ENCODE measurements around the gene CADM3. TPM values are rescaled to one million over a fixed set of nuclear protein-coding genes. Genes with fewer than 3 reads are reported as not detected.
A peak's percentile ranks its signal among the peaks of the same experiment; 100 is the strongest.

Gene CADM3
- total and polyA plus RNA-seq, 9 of the 15 experiments (the other 6 are each of a cell fraction or from before 2014, with no cell fraction given), result 0.04 TPM; not detected in 8

DNA sequence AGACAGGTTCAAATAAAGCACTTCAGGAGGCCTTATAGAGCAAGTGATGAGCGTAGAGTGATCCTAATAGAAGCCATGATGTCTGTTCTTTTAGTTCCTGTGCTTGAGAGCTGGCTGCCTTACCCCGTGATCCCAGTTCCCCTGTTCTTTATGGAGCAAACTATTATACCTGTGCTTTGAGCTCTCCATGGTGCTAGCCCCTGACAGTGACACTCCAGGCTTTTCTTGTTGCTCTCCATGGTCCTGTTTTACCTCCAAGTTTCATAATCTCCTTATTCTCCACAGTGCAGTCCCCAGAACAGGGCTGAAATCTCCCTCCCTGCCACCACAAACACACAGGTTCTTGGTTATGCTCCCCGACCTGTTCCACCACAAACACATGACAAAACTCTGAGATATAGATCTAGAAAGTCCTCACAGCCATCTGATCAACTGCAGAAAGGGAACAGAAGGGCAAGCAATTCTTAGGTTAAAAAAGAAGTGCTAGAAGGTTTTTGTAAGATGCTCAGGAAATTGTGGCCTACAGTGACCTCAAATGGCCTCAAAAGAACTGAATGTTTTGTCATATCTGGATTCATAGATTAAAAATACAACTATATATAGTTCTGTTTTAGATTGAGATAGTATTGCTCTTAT lies 6.0 kb downstream of the CADM3 start (continued):
- TF ChIP-seq SAFB (IDR thresholded peaks at IDR 0.05; ENCODE audit: borderline replicate concordance, low read depth, low read length), result no peak
- peak; percentile 98 for TF ChIP-seq ZNF766 (CRISPR knock-in tag; conservative IDR thresholded peaks at IDR 0.05)
- peak; percentile 98 for TF ChIP-seq ZNF644 (tag; IDR thresholded peaks at IDR 0.05; ENCODE audit: low read depth)
- no peak for TF ChIP-seq ZNF75A (CRISPR knock-in tag; IDR thresholded peaks at IDR 0.05)
- TF ChIP-seq, protein P1, sequence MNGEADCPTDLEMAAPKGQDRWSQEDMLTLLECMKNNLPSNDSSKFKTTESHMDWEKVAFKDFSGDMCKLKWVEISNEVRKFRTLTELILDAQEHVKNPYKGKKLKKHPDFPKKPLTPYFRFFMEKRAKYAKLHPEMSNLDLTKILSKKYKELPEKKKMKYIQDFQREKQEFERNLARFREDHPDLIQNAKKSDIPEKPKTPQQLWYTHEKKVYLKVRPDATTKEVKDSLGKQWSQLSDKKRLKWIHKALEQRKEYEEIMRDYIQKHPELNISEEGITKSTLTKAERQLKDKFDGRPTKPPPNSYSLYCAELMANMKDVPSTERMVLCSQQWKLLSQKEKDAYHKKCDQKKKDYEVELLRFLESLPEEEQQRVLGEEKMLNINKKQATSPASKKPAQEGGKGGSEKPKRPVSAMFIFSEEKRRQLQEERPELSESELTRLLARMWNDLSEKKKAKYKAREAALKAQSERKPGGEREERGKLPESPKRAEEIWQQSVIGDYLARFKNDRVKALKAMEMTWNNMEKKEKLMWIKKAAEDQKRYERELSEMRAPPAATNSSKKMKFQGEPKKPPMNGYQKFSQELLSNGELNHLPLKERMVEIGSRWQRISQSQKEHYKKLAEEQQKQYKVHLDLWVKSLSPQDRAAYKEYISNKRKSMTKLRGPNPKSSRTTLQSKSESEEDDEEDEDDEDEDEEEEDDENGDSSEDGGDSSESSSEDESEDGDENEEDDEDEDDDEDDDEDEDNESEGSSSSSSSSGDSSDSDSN (IDR thresholded peaks at IDR 0.05; ENCODE audit: borderline replicate concordance in 1 of 2, low read depth in 2 of 2, low read length in 2 of 2), result no peak
- TF ChIP-seq ZNF41 (CRISPR knock-in tag; conservative IDR thresholded peaks at IDR 0.05), result peak; percentile 60; the same call in 1 of the 2 replicates
- TF ChIP-seq SMARCB1 (IDR thresholded peaks at IDR 0.05; ENCODE audit: insufficient read length, low read depth), result peak; percentile 42
- TF ChIP-seq CREBBP (IDR thresholded peaks at IDR 0.05; ENCODE audit: low read depth, low read length), result no peak
- TF ChIP-seq KAT2B (IDR thresholded peaks at IDR 0.05; ENCODE audit: low read depth, low read length), result no peak
- TF ChIP-seq, protein P2, sequence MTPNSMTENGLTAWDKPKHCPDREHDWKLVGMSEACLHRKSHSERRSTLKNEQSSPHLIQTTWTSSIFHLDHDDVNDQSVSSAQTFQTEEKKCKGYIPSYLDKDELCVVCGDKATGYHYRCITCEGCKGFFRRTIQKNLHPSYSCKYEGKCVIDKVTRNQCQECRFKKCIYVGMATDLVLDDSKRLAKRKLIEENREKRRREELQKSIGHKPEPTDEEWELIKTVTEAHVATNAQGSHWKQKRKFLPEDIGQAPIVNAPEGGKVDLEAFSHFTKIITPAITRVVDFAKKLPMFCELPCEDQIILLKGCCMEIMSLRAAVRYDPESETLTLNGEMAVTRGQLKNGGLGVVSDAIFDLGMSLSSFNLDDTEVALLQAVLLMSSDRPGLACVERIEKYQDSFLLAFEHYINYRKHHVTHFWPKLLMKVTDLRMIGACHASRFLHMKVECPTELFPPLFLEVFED (CRISPR knock-in tag; conservative IDR thresholded peaks at IDR 0.05), result 0 out of 2 replicates have a peak, but pooled peaks have one; percentile 16
- TF ChIP-seq, protein P3, sequence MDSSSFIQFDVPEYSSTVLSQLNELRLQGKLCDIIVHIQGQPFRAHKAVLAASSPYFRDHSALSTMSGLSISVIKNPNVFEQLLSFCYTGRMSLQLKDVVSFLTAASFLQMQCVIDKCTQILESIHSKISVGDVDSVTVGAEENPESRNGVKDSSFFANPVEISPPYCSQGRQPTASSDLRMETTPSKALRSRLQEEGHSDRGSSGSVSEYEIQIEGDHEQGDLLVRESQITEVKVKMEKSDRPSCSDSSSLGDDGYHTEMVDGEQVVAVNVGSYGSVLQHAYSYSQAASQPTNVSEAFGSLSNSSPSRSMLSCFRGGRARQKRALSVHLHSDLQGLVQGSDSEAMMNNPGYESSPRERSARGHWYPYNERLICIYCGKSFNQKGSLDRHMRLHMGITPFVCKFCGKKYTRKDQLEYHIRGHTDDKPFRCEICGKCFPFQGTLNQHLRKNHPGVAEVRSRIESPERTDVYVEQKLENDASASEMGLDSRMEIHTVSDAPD (CRISPR knock-in tag; IDR thresholded peaks at IDR 0.05), result no peak
- peak; percentile 59 to 79; a peak in 3 of 4 replicates for TF ChIP-seq TEAD1 (CRISPR knock-in tag; IDR thresholded peaks at IDR 0.05)
- no peak for TF ChIP-seq CHD1 (IDR thresholded peaks at IDR 0.05; ENCODE audit: low read length)
- TF ChIP-seq IRF2 (CRISPR knock-in tag; IDR thresholded peaks at IDR 0.05), result no peak
- TF ChIP-seq, protein P4, sequence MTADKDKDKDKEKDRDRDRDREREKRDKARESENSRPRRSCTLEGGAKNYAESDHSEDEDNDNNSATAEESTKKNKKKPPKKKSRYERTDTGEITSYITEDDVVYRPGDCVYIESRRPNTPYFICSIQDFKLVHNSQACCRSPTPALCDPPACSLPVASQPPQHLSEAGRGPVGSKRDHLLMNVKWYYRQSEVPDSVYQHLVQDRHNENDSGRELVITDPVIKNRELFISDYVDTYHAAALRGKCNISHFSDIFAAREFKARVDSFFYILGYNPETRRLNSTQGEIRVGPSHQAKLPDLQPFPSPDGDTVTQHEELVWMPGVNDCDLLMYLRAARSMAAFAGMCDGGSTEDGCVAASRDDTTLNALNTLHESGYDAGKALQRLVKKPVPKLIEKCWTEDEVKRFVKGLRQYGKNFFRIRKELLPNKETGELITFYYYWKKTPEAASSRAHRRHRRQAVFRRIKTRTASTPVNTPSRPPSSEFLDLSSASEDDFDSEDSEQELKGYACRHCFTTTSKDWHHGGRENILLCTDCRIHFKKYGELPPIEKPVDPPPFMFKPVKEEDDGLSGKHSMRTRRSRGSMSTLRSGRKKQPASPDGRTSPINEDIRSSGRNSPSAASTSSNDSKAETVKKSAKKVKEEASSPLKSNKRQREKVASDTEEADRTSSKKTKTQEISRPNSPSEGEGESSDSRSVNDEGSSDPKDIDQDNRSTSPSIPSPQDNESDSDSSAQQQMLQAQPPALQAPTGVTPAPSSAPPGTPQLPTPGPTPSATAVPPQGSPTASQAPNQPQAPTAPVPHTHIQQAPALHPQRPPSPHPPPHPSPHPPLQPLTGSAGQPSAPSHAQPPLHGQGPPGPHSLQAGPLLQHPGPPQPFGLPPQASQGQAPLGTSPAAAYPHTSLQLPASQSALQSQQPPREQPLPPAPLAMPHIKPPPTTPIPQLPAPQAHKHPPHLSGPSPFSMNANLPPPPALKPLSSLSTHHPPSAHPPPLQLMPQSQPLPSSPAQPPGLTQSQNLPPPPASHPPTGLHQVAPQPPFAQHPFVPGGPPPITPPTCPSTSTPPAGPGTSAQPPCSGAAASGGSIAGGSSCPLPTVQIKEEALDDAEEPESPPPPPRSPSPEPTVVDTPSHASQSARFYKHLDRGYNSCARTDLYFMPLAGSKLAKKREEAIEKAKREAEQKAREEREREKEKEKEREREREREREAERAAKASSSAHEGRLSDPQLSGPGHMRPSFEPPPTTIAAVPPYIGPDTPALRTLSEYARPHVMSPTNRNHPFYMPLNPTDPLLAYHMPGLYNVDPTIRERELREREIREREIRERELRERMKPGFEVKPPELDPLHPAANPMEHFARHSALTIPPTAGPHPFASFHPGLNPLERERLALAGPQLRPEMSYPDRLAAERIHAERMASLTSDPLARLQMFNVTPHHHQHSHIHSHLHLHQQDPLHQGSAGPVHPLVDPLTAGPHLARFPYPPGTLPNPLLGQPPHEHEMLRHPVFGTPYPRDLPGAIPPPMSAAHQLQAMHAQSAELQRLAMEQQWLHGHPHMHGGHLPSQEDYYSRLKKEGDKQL (CRISPR knock-in tag; IDR thresholded peaks at IDR 0.05; ENCODE audit: borderline replicate concordance), result no peak
- no peak for TF ChIP-seq FOXM1 (IDR thresholded peaks at IDR 0.05; ENCODE audit: low read depth)
- TF ChIP-seq FOXM1 (CRISPR knock-in tag; IDR thresholded peaks at IDR 0.05; ENCODE audit: low read depth), result no peak
